ENCODE results near the gene CPT2. TPM values are rescaled to one million over a fixed set of nuclear protein-coding genes. Genes with fewer than 3 reads are reported as not detected.

Gene CPT2
- total and polyA plus RNA-seq, 9 of the 15 experiments (the other 6 are each of a cell fraction or from before 2014, with no cell fraction given) = 7.6 to 25.1 (median 16.8) TPM

DNA sequence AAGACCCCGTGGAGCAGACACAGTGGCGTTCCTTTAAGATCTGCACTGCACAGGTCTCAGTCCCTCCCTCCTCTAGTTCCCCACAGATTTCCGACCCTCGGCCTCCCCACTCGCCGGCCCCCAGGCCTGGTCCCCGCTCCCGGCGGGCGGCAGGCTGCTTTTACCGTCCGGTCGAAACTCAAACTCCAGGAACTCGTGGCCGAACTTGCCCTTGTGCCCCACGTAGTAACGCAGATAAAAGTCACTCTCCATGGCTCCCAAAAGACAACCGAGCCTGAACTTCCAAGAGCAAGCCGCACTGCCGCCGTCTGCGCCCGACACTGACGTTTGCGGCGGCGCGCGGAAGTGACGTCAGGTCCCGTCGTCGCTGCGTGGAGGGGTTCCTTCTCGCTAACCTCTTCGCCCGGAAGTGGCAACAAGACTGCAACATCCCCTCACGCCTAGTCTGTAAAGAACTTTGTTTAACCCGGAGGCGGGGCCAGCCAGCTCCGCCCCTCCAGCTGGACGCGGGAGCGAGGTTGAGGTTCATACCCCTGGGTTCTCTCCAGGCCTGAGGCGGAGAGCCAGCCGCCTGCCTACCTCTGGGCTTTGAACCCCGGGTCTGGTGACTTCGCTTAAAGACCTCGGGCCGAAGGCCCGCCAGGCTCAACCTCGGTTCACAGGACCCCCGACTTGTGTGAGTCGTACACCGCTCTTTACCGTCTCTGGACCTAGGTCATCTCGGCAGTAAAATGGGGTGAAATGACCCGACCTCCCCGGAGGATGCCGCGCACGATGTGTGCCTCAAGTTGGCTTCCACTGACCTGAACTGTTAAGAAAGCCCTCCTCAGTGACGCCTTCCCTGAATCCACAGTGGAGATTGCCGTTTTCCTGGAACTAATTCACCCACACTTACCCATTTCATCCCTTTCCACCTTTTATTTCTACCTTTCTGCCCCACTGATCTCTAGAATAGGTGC lies 41.9 kb downstream of the CPT2 start, which contains the start of gene MAGOH (continued):
- TF ChIP-seq, protein P1, sequence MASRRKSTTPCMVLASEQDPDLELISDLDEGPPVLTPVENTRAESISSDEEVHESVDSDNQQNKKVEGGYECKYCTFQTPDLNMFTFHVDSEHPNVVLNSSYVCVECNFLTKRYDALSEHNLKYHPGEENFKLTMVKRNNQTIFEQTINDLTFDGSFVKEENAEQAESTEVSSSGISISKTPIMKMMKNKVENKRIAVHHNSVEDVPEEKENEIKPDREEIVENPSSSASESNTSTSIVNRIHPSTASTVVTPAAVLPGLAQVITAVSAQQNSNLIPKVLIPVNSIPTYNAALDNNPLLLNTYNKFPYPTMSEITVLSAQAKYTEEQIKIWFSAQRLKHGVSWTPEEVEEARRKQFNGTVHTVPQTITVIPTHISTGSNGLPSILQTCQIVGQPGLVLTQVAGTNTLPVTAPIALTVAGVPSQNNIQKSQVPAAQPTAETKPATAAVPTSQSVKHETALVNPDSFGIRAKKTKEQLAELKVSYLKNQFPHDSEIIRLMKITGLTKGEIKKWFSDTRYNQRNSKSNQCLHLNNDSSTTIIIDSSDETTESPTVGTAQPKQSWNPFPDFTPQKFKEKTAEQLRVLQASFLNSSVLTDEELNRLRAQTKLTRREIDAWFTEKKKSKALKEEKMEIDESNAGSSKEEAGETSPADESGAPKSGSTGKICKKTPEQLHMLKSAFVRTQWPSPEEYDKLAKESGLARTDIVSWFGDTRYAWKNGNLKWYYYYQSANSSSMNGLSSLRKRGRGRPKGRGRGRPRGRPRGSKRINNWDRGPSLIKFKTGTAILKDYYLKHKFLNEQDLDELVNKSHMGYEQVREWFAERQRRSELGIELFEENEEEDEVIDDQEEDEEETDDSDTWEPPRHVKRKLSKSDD (conservative IDR thresholded peaks at IDR 0.05; ENCODE audit: low read length) = 0 out of 2 replicates have a peak, but pooled peaks have one; percentile 25
- no peak for TF ChIP-seq BMI1 (IDR thresholded peaks at IDR 0.05; ENCODE audit: low read length)
- peak; percentile 93 for TF ChIP-seq POLR2A (conservative IDR thresholded peaks at IDR 0.05)
- TF ChIP-seq, protein P2, sequence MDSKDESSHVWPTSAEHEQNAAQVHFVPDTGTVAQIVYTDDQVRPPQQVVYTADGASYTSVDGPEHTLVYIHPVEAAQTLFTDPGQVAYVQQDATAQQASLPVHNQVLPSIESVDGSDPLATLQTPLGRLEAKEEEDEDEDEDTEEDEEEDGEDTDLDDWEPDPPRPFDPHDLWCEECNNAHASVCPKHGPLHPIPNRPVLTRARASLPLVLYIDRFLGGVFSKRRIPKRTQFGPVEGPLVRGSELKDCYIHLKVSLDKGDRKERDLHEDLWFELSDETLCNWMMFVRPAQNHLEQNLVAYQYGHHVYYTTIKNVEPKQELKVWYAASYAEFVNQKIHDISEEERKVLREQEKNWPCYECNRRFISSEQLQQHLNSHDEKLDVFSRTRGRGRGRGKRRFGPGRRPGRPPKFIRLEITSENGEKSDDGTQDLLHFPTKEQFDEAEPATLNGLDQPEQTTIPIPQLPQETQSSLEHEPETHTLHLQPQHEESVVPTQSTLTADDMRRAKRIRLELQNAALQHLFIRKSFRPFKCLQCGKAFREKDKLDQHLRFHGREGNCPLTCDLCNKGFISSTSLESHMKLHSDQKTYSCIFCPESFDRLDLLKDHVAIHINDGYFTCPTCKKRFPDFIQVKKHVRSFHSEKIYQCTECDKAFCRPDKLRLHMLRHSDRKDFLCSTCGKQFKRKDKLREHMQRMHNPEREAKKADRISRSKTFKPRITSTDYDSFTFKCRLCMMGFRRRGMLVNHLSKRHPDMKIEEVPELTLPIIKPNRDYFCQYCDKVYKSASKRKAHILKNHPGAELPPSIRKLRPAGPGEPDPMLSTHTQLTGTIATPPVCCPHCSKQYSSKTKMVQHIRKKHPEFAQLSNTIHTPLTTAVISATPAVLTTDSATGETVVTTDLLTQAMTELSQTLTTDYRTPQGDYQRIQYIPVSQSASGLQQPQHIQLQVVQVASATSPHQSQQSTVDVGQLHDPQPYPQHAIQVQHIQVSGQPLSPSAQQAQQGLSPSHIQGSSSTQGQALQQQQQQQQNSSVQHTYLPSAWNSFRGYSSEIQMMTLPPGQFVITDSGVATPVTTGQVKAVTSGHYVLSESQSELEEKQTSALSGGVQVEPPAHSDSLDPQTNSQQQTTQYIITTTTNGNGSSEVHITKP (IDR thresholded peaks at IDR 0.05; ENCODE audit: partially characterized antibody) = peak; percentile 80
- TF ChIP-seq, protein P3, sequence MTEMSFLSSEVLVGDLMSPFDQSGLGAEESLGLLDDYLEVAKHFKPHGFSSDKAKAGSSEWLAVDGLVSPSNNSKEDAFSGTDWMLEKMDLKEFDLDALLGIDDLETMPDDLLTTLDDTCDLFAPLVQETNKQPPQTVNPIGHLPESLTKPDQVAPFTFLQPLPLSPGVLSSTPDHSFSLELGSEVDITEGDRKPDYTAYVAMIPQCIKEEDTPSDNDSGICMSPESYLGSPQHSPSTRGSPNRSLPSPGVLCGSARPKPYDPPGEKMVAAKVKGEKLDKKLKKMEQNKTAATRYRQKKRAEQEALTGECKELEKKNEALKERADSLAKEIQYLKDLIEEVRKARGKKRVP (CRISPR knock-in tag; IDR thresholded peaks at IDR 0.05) = peak; percentile 92
- TF ChIP-seq ZNF586 (CRISPR knock-in tag; conservative IDR thresholded peaks at IDR 0.05) = no peak
- TF ChIP-seq ZKSCAN1 (IDR thresholded peaks at IDR 0.05; ENCODE audit: low read depth, low read length) = peak; percentile 58
- TF ChIP-seq NEUROD1 (IDR thresholded peaks at IDR 0.05; ENCODE audit: borderline replicate concordance, low read depth, low read length, partially characterized antibody) = peak; percentile 55
- peak; percentile 66 for TF ChIP-seq RBM22 (IDR thresholded peaks at IDR 0.05; ENCODE audit: low read depth, low read length, poor library complexity, severe bottlenecking)
- TF ChIP-seq TBP (optimal IDR thresholded peaks at IDR 0.05; ENCODE audit: low read depth, low read length) = peak; percentile 77
- no peak for TF ChIP-seq CCAR2 (IDR thresholded peaks at IDR 0.05; ENCODE audit: low read depth, low read length)
- TF ChIP-seq NR4A1 (CRISPR knock-in tag; IDR thresholded peaks at IDR 0.05) = no peak
- 0 out of 2 replicates have a peak, but pooled peaks have one; percentile 34 for TF ChIP-seq NR4A1 (tag; IDR thresholded peaks at IDR 0.05)
- TF ChIP-seq, protein P4, sequence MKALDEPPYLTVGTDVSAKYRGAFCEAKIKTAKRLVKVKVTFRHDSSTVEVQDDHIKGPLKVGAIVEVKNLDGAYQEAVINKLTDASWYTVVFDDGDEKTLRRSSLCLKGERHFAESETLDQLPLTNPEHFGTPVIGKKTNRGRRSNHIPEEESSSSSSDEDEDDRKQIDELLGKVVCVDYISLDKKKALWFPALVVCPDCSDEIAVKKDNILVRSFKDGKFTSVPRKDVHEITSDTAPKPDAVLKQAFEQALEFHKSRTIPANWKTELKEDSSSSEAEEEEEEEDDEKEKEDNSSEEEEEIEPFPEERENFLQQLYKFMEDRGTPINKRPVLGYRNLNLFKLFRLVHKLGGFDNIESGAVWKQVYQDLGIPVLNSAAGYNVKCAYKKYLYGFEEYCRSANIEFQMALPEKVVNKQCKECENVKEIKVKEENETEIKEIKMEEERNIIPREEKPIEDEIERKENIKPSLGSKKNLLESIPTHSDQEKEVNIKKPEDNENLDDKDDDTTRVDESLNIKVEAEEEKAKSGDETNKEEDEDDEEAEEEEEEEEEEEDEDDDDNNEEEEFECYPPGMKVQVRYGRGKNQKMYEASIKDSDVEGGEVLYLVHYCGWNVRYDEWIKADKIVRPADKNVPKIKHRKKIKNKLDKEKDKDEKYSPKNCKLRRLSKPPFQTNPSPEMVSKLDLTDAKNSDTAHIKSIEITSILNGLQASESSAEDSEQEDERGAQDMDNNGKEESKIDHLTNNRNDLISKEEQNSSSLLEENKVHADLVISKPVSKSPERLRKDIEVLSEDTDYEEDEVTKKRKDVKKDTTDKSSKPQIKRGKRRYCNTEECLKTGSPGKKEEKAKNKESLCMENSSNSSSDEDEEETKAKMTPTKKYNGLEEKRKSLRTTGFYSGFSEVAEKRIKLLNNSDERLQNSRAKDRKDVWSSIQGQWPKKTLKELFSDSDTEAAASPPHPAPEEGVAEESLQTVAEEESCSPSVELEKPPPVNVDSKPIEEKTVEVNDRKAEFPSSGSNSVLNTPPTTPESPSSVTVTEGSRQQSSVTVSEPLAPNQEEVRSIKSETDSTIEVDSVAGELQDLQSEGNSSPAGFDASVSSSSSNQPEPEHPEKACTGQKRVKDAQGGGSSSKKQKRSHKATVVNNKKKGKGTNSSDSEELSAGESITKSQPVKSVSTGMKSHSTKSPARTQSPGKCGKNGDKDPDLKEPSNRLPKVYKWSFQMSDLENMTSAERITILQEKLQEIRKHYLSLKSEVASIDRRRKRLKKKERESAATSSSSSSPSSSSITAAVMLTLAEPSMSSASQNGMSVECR (CRISPR knock-in tag; IDR thresholded peaks at IDR 0.05) = peak; percentile 86
